ENCODE results near the gene CXorf38.
"Not testable (repeated sequence)": the region's sequence is repeated elsewhere in the genome, so short reads cannot be mapped to it uniquely, and the experiment has no call there.

Gene CXorf38

GRCh38 chrX:40623665-40624064 lies 23.7 kb downstream of the CXorf38 start:
- DNase-seq, result no peak

GRCh38 chrX:40623139-40623536 lies 24.2 kb downstream of the CXorf38 start, which contains the start of gene MPC1L:
TSS of gene MPC1L (plus strand) at chrX:40623428. CDS start at chrX:40623566, 138 bp downstream.
- DNase-seq, result no peak

GRCh38 chrX:40622479-40623138 lies 24.8 kb downstream of the CXorf38 start:
- DNase-seq, result no peak

GRCh38 chrX:40617566-40617965 lies 29.8 kb downstream of the CXorf38 start:
- DNase-seq, result no peak

- no peak for DNase-seq
These were observed 31.4 kb downstream of the CXorf38 start for GRCh38 chrX:40615976-40616375.

GRCh38 chrX:40612511-40612910 lies 34.9 kb downstream of the CXorf38 start:
- no peak for DNase-seq

- no peak for DNase-seq
These were observed 40.0 kb downstream of the CXorf38 start for GRCh38 chrX:40607381-40607780.

GRCh38 chrX:40603446-40603845 lies 43.9 kb downstream of the CXorf38 start:
- DNase-seq, result no peak

- DNase-seq, result not testable (repeated sequence)
These were observed 57.6 kb downstream of the CXorf38 start for GRCh38 chrX:40589616-40590321.

- DNase-seq, result not testable (repeated sequence)
These were observed 59.7 kb downstream of the CXorf38 start for GRCh38 chrX:40587623-40588022.

GRCh38 chrX:40582811-40583210 lies 64.5 kb downstream of the CXorf38 start:
- no peak for DNase-seq

GRCh38 chrX:40582178-40582577 lies 65.2 kb downstream of the CXorf38 start:
- not testable (repeated sequence) for DNase-seq

GRCh38 chrX:40581336-40581920 lies 65.9 kb downstream of the CXorf38 start:
- peak; percentile 15 for DNase-seq

- peak; percentile 98 for DNase-seq
These were observed 66.6 kb downstream of the CXorf38 start, which contains the start of gene ATP6AP2 for GRCh38 chrX:40580537-40581335. TSS of gene ATP6AP2 (plus strand) at chrX:40580970. CDS start at chrX:40581066, 96 bp downstream.

- DNase-seq, result peak; percentile 10
These were observed 67.3 kb downstream of the CXorf38 start for GRCh38 chrX:40579900-40580536.

GRCh38 chrX:40579141-40579540 lies 68.2 kb downstream of the CXorf38 start:
- no peak for DNase-seq

GRCh38 chrX:40578039-40578695 lies 69.2 kb downstream of the CXorf38 start:
- no peak for DNase-seq

Data from NCI-H82 (cell line).